ENCODE measurements around the gene C20orf173.

The C20orf173 gene

GRCh38 chr20:35490736-35491181 is 38.7 kb downstream of the C20orf173 start:
- H3K4me3 ChIP-seq (ENCODE audit: low read depth, low read length) = peak overlapping the region; percentile 99
- TF ChIP-seq, protein P1, sequence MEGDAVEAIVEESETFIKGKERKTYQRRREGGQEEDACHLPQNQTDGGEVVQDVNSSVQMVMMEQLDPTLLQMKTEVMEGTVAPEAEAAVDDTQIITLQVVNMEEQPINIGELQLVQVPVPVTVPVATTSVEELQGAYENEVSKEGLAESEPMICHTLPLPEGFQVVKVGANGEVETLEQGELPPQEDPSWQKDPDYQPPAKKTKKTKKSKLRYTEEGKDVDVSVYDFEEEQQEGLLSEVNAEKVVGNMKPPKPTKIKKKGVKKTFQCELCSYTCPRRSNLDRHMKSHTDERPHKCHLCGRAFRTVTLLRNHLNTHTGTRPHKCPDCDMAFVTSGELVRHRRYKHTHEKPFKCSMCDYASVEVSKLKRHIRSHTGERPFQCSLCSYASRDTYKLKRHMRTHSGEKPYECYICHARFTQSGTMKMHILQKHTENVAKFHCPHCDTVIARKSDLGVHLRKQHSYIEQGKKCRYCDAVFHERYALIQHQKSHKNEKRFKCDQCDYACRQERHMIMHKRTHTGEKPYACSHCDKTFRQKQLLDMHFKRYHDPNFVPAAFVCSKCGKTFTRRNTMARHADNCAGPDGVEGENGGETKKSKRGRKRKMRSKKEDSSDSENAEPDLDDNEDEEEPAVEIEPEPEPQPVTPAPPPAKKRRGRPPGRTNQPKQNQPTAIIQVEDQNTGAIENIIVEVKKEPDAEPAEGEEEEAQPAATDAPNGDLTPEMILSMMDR (IDR thresholded peaks at IDR 0.05; ENCODE audit: insufficient read depth, low read depth, low read length, missing control alignments) = no peak
- DNase-seq (ENCODE audit: low read depth) = peak; percentile 86

DNA sequence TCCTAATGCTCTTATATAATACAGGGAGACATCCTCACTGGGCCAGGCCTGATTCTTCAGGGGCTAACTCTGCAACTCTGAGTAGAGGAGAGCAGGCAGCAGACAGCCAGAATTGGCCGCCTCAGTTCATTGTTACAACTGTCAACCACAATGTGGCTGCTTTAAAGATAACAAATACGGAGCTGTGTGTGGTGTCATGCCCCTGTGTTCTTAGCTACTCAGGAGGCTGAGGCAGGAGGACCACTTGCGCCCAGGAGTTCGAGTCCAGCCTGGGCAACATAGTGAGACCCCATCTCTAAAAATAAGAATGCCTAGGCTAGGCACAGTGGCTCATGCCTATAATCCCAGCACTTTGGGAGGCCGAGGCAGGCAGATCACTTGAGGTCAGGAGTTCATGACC is 39.7 kb downstream of the C20orf173 start:
- peak overlapping the region; percentile 99 for H3K4me3 ChIP-seq (ENCODE audit: low read depth, low read length)
- TF ChIP-seq, protein P1 (IDR thresholded peaks at IDR 0.05; ENCODE audit: insufficient read depth, low read depth, low read length, missing control alignments) = no peak
- no peak for DNase-seq (ENCODE audit: low read depth)

- H3K4me3 ChIP-seq (ENCODE audit: low read depth, low read length) = no peak overlapping the region
- DNase-seq (ENCODE audit: low read depth) = no peak
- TF ChIP-seq, protein P1 (IDR thresholded peaks at IDR 0.05; ENCODE audit: insufficient read depth, low read depth, low read length, missing control alignments) = no peak
These were observed 42.0 kb downstream of the C20orf173 start for GRCh38 chr20:35487479-35487878.

- TF ChIP-seq, protein P1 (IDR thresholded peaks at IDR 0.05; ENCODE audit: insufficient read depth, low read depth, low read length, missing control alignments) = no peak
- H3K4me3 ChIP-seq (ENCODE audit: low read depth, low read length) = no peak overlapping the region
- DNase-seq (ENCODE audit: low read depth) = no peak
These were observed 49.7 kb downstream of the C20orf173 start for GRCh38 chr20:35479798-35480197.

- peak; percentile 23 for DNase-seq (ENCODE audit: low read depth)
- TF ChIP-seq, protein P1 (IDR thresholded peaks at IDR 0.05; ENCODE audit: insufficient read depth, low read depth, low read length, missing control alignments) = no peak
- H3K4me3 ChIP-seq (ENCODE audit: low read depth, low read length) = no peak overlapping the region
These were observed 50.5 kb downstream of the C20orf173 start for GRCh38 chr20:35478804-35479472.
